Activated CD8-positive, alpha-beta memory T cell treated with anti-CD3 and anti-CD28 coated beads, Interleukin-2, amount 50 U/mL, for 1 hour (primary cell): ENCODE data around the gene CXorf49.
"Not testable (repeated sequence)": the region's sequence is repeated elsewhere in the genome, so short reads cannot be mapped to it uniquely, and the experiment has no call there.

Source experiments
- DNase-seq: peaks from one replicate; pipeline ENCODE4 v3.0.0-alpha.2; 2020; ENCODE audit errors: extremely low read depth

Gene CXorf49

DNA sequence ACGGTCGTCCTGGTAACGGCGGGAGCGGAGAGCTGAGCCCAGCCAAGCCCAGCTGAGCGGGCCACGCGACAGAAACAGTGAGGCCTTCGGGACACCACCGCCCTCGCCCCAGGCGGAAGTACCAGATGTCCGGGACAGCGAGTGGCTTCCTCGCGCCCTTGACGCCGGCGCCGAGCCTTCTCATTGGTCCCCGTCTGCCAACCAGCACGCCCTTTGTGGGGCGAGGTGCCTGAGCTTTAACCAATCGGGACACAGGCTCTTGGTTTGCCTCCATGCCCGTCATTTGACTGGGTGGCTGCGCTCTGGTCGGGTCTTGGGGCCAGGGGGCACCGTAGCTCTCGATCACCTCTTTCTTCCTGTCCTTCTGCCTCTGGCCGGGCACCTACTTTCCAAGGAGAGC is at the start of gene CXorf49:
CXorf49 (minus strand) TSS at position 101 of the 400 bp plus-strand sequence. CDS start 134 bp downstream, outside the sequence.
- DNase-seq = not testable (repeated sequence)

DNA sequence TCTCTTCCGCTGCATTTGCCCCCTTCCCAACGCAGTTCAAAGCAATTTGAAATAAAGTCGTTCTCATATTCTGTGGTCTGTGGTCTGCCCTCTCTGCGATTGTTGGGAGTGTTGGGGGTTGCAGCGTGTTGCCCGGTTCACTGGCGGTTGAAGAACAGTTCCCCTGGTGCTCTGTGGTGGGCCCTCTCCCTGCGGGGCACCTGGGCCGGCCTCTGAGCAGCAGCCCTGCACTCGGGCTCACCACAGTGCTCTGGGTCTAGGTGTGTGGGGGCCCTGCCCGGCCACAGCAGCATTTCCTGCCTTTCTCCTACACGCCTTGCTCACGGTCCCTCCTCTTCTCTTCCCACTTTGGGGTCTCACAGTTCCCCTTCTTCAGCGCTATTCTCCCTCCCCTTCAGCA is 49.0 kb upstream of the CXorf49 start:
- DNase-seq = not testable (repeated sequence)

- DNase-seq = not testable (repeated sequence)
Measured at GRCh38 chrX:71765613-71766012, 47.5 kb upstream of the CXorf49 start.

DNA sequence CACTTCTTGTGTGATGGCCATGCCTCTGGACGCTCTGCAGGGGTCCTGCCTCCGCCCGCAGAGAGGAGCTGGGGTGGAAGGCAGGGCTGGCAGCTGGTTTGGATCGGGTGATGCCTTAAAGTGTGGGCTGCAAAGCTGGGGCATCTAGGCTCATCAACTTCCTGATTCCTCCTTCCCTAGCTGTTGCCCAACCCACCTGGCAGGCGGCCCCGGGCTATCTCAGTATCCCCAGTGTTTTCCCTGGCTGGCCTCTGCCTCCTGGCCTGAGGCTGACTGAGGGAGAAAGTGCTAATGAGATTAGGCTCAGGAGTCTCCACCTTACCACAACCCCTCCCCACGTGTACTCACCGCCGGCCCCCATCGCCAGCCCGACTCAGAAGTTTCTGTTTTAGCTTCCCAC is 46.7 kb upstream of the CXorf49 start:
- DNase-seq = not testable (repeated sequence)

- DNase-seq = not testable (repeated sequence)
Measured at GRCh38 chrX:71763049-71763448, 45.0 kb upstream of the CXorf49 start, which contains the start of gene CXorf49B. Gene CXorf49B (plus strand): TSS chrX:71763349. CDS start chrX:71763424, 75 bp downstream.

GRCh38 chrX:71760688-71761281 is 42.7 kb upstream of the CXorf49 start:
- DNase-seq = not testable (repeated sequence)

GRCh38 chrX:71720289-71720886 is 2.3 kb upstream of the CXorf49 start:
- not testable (repeated sequence) for DNase-seq

- DNase-seq = not testable (repeated sequence)
Measured at GRCh38 chrX:71719195-71719594, 1.1 kb upstream of the CXorf49 start.

- not testable (repeated sequence) for DNase-seq
Measured at GRCh38 chrX:71716323-71716722, 1.8 kb downstream of the CXorf49 start.

DNA sequence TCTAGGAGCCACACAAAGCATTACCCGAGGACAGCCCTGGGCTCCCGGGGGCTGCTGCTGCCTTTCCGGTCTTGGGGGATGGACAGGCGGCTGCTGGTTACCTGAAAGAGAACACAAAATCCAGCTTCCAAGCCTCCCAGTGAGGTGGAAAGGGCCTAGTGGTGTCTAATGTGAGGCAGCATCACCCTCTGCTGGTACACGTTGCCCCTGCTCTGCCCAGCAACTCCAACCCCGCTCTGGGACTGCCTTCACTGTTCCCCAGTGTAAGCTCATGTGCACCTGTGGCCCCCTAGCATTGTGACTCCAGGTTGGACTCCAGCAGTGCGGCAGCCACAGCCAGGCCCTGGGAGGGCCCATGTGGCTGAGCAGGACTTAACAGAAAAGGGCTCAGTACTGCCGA is 2.5 kb downstream of the CXorf49 start:
- not testable (repeated sequence) for DNase-seq

GRCh38 chrX:71714064-71714463 is 4.0 kb downstream of the CXorf49 start:
- not testable (repeated sequence) for DNase-seq

DNA sequence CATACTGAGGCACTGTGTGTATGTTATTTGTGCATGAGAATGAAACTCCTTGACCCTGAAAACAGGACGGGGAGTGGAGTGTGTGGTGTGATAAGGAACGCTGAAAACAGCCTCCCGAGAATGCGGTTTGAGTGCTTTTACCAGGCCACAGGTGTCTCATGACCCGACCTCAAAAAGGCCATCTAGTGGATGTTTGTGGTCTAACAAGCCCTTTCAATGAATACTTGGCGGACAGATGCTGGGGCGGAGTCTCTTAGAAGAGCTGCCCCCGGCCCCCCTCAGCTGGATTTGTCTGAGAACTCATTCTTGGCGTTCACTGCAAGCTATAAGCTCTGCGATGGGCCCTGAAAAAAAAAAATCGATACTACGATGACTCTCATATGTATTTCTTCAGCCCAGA is 15.2 kb downstream of the CXorf49 start:
- DNase-seq = not testable (repeated sequence)

GRCh38 chrX:71699023-71699344 is 19.1 kb downstream of the CXorf49 start:
- DNase-seq = not testable (repeated sequence)

DNA sequence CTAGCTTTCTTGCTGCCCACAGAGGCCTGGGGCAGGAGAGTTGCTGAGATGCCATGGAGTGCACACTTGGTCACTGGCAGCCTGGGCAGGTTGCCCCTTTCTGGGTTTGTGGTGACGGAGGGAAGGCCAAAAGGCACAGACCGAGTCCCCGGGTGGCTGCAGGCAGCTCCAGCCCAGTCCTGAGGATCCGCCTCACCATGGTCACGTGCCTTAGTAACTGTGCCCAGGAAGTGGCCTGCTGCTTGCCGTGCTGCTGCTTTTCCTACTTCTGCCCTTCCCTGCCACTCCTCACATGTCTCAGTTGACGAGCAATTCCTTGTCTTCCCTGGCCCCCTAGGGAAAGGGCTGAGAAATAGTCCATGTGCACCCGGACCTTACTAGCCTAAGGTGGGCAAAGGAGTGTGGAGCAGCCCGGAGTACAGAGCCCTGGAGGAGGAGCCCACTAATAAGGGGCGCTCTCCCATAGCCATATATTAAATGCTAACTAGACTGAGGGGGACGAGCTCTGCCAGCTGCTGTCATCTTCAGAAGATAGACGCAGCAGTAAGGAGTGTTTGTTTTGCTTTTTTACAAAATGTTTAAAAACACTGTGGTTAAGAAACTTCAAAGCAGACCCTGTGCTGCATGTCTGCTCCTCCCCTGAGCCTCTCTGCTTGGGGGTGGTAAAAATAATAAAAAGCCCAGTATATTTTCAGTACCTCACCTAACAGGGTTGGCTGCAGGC is 19.6 kb downstream of the CXorf49 start:
- not testable (repeated sequence) for DNase-seq

DNA sequence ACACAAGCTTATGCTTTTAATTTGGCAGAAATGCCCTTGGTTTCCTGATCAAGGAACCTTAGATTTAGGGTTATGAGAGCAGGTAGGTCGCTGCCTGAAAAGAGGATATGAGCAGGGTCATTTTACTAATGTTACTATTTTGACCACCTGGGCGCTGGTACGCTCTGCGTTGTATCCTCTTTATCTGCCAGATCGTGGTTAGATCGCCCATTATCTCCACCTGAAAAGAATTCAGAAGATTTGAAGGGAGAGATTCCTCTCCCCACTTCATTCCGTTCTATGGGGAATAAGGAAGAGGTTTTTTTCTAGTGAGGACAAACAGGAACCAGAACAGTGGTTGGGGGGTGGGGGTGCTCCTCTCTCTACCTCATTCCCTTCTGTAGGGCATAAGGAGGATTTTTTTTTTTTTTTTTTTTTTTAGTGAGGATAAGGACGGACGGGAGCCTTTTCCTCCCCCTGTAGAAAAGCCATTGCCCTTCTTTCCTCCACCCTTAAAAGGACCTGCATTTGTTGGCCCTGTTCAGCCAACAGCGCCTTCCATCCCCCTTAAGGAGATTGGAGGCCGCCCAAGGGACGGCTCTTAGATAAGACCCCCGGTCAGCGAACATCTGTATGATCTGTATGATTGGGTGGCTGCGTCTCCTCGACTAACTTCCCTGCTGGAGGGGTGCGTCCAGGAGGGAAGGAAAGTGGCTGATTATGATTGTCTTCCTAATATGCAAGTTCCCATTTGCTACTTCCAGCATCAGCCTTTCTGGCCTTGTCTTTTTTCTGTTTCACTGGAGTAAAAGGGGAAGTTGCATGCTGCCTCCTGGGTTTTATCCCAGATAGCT is 20.4 kb downstream of the CXorf49 start:
- not testable (repeated sequence) for DNase-seq

GRCh38 chrX:71696641-71697465 is 21.2 kb downstream of the CXorf49 start:
- not testable (repeated sequence) for DNase-seq

DNA sequence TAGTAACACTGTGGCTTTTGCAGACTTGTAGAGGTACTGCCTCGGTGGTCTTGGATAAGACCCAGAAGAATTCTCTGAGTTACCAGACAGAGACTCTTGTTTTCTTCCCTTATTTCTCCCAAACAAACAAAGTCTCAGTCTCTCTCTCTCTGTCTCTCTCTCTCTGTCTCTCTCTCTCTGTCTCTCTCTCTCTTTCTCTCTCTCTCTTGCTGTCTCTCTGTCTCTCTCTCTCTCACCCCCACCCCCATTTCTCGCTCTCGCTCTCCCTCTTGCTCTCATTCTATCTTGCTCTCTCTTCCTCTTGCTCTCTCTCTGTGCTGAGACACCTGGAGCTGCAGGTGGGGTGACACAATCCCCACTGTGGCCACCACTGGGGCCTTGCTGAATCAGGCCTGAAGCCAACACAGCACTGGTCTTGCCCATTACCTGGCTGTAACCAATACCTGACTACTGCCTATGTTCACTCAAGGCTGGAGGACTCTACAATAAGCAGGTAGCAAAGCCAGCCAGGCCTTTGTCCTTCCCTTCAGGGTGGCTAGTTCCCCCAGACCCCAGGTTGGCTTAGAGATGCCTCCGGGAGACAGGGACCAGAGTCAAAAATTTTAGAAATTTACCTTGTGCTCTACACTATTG is 38.4 kb downstream of the CXorf49 start:
- DNase-seq = no peak

DNA sequence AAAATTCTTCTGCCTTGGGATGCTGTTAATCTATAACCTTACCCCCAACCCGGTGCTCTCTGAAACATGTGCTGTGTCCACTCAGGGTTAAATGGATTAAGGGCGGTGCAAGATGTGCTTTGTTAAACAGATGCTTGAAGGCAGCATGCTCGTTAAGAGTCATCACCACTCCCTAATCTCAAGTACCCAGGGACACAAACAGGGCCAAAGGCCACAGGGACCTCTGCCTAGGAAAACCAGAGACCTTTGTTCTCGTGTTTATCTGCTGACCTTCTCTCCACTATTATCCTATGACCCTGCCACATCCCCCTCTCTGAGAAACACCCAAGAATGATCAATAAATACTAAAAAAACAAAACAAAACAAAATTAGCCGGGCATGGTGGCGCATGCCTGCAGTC is 40.9 kb downstream of the CXorf49 start:
- DNase-seq = not testable (repeated sequence)

DNA sequence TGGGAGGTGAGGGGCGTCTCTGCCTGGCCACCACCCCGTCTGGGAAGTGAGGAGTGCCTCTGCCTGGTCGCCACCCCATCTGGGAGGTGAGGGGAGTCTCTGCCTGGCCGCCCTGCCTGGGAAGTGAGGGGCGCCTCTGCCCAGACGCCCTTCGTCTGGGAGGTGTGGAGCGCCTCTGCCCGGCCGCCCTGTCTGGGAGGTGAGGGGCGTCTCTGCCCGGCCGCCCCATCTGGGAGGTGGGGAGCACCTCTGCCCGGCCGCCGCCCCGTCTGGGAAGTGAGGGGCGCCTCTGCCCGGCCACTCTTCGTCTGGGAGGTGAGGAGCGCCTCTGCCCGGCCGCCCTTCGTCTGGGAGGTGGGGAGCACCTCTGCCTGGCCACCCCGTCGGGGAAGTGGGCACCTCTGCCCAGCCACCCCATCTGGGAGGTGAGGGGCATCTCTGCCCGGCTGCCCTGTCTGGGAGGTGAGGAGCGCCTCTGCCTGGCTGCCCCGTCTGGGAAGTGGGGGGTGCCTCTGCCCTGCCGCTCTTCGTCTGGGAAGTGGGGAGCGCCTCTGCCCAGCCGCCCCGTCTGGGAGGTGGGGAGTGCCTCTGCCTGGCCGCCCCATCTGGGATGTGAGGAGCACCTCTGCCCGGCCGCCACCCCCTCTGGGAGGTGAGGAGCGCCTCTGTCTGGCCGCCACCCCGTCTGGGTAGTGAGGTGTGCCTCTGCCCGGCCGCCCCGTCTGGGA is 41.9 kb downstream of the CXorf49 start:
- DNase-seq = not testable (repeated sequence)

- not testable (repeated sequence) for DNase-seq
Measured at GRCh38 chrX:71675636-71676035, 42.4 kb downstream of the CXorf49 start.
